ENCODE data around the gene FAM83G.

Gene FAM83G

DNA sequence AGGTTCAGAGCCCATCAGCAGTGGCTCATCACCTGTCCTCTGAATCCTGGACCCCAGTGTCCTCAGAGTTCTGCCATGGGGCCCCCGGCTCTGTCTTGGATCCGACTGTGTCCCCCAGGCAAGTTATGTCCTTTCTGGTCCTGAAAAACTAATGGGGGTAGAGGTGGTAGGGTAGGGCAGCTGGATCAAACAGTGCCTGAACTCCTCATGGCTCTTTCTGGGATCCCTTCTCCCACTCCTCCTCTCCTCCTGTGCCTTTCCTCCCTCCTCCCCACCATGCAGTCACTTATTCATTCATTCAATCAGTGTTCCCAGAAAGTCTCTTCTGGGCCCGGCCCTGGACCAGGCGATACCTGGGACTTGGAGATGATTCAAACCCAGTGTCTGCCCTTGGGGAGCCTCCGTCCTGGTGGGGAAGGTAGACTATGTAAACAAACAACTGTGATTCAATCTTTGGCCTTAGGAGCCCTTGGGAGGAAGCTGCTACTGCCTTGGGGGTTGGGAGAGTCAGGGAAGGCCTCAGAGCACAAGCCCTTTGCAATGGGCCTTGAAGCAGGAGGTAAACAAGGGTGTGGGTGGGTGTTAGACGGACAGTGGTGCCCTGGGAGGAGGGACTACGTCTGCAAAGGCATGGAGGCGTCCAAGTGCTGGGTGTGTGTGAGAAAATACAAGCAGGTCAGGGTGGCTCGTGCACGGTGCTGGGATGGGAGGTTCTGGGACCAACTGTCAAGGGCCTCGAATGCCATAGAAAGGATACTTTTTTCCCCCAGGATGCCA is 6.4 kb upstream of the FAM83G start:
- DNase-seq (ENCODE audit: low read depth in 3 of 3): no peak

DNA sequence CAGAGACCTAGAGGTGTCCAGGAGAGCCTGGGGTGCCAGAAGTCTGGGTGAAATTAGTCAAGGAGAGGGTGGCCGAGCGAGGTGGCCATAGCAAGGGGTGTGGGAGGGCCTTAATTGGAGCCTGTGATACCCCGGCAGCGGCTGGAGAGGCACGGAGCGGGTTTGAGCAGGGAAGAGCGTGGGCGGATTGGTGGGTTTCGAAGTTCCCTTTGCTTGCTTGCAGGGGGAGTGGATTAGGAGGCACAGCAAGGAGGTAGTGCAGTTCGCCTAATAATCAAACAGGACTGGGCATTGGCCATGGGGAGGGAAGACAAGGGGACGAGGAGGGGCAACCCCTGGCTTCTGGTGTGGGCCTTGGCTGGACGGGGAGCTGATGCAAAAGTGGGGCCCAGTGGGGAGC is 5.4 kb upstream of the FAM83G start:
- no peak for DNase-seq (ENCODE audit: low read depth in 3 of 3)

- no peak for DNase-seq (ENCODE audit: low read depth in 3 of 3)
Measured at GRCh38 chr17:19006698-19007097, 2.1 kb upstream of the FAM83G start.

- DNase-seq (ENCODE audit: low read depth in 3 of 3): no peak
Measured at GRCh38 chr17:19005789-19006430, 1.3 kb upstream of the FAM83G start.

DNA sequence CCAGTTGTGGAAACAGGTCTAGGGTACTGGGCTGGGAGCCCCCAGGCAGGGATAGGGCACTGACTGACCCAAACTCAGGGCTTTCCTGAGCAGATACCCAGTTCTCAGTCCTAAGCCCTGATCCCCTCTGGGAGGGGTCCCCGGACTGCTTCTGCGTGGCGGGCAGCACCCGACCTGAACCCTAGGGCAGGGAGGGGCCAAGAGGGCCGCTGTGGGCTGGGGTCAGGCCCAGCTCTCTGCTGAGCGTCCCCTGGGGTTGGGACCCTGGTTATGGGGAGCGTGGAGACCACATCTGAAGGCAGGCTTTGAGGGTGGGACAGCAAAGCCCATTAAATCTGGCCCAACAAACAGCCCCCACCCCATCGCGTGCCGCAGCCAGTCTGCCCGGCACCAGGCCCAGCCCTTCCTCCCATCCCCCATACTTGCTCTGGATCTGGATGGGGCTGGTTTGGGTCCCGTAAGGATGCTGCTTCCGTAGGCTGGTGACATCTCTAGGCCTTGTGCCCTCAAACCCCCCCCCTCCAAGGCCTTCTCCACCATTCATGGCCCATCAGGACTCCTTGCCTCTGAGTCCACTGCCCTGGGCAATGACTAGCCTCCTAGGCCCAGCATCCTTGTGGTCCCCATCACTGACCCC is 691 bp upstream of the FAM83G start:
- no peak for DNase-seq (ENCODE audit: low read depth in 3 of 3)

DNA sequence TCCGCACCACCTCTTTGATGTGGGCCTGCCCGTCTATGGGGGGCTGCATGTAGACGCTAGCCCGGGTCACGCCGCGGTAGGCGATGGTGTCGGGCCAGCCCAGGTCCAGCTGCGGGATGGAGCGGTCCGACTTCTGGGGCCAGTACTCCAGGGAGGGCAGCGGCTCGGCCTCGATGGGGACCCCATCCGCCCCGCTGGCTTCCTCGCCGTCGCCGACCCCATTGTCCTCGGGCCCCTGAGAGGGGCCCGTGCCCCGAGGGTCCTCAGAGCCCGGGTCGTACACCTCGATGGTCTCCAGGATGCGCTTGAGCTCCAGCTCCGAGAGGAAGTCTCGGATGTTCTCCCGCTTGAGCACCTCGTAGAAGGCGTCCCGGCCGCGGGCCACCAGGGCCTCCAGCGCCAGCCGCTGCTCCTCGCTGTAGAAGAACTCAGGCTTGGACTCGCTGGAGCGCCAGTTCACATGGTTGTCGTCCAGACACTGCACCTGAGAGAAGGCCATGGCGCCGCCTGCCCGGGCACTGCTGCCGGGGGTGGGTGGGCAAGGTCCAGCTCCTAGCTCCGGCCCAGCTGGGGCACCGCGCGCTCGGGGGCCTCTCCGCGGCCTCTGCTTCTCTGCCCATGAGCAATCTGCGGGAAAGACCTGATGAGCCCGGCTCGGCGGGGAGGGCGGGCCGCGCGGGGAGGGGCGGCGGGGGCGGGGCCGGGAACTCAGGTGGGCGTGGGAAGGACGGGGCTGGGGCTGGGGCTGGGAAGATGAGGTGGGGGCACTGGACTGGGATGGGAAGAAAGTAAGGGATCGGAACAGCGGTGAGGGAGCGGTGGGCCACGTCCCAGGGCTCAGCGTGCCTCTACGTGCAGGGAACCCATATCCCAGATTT is 782 bp downstream of the FAM83G start:
- peak; percentile 10 to 43 (median 13) for DNase-seq (ENCODE audit: low read depth in 3 of 3)

- no peak for DNase-seq (ENCODE audit: low read depth in 3 of 3)
Measured at GRCh38 chr17:19002805-19003542, 1.6 kb downstream of the FAM83G start.

DNA sequence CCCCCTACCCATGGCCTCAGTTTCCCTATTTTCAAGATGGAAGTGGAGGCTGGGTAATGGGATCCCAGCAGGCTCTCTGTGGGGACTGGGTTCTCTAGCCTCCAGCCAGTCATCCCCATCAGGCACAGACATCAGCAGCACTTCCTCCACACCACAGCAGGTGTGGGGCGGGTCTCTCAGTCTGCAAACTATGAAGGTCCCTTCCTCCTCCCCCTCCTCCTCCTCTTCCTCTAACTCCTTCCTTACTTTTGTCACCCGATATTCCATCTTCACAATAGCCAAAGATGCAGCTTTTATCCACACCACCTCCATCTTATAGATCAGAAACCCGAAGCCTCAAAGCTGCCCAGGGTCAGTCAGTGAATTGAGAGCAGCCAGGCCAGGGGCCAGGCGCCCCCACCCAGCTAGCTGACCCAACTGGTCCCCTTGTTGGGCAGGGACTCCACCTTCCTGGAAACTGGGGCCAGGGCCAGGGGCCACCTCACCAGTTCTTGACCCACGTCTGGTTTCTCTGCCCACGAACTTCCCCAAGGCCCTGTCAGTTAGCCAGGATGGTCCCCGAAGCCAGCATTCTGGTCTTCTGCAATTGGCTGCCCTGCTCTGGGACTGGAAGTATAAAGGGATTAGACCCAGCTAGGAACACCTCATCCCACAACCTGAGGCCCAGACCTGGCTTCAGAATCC is 2.5 kb downstream of the FAM83G start:
- no peak for DNase-seq (ENCODE audit: low read depth in 3 of 3)

DNA sequence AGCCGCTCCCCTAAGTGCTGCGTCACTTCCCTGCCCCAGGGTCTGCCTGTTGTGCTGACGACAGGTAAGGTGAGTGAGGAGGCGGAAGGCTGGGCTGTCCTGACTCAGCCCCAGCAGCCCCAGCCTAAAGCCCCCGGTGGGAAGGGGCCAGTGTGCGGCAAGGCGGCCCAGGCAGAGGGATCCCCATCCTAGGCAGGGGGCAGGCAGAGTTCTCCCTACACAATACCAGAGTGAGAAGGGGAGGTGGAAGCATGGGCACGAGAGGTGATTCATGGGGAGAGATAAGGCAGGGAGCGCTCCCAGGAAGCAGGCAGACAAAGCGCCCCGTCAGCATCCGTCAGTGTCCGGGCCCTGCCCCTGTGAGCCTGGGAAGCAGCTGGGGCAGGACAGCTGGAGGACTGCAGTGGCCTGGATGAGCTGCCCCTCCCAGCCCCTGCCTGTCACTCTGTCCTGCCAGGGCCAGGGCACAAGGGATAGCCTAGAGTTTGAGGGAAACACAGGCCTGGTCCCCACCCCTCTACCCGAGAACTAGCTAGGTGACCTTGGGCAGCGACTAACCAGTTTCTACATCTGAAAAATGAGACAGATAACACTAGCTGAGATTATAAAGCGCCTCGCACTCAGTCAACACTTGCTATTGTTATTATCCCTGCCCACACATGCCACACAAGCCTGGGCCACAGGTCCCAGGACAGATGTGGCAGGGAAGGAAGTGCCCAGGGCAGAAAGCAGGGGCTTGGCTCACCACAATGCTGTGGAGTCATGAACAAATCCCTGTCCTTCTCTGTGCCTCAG is 3.8 kb downstream of the FAM83G start:
- no peak for DNase-seq (ENCODE audit: low read depth in 3 of 3)

- no peak for DNase-seq (ENCODE audit: low read depth in 3 of 3)
Measured at GRCh38 chr17:18999911-19000310, 4.7 kb downstream of the FAM83G start.

- DNase-seq (ENCODE audit: low read depth in 3 of 3): no peak
Measured at GRCh38 chr17:18999394-18999793, 5.2 kb downstream of the FAM83G start.

DNA sequence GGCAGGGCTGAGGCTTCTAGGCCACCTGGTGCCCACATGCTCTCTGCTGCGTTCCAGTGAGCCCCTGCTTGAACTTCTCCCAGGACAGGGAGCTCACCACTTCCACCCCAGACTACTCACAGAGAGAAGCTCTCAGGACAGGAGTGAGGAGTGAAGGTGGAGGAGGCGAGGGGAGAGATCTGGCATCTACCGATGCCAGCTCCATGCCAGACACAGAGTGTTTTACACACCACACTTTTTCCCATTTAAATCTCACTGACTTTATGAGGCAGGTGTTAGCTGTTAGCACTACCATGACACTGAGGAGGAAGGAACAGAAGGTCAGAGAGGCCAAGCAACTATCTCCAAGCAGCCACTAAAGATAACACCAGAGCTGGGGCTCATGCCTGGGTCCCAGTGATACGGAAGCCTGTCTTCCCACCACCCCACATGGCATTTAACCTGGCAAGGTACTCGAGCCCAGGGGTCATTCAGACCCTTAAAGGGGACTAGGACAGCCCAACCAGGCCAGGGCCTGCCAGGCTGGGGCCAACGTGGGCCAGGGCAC is 6.8 kb downstream of the FAM83G start:
- no peak for DNase-seq (ENCODE audit: low read depth in 3 of 3)

GRCh38 chr17:18996458-18996857 is 8.1 kb downstream of the FAM83G start:
- DNase-seq (ENCODE audit: low read depth in 3 of 3): no peak

DNA sequence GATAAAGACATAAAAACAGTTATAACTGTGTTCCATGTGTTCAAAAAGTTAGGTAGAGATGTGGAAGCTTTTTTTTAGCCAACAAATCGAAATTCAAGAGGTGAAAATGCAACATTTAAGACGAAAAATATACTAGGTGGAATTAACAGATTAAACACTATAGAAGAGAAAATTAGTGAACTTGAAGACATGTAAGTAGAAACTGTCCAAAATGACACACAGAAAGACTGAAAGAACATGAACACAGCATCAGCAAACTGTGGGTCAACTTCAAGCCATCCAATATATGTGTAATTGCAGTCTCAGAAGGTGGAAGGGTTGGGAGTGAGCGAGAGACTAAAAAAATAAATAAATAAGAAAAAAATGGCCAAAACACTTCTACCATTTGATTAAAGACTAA is 9.3 kb downstream of the FAM83G start:
- no peak for DNase-seq (ENCODE audit: low read depth in 3 of 3)

DNA sequence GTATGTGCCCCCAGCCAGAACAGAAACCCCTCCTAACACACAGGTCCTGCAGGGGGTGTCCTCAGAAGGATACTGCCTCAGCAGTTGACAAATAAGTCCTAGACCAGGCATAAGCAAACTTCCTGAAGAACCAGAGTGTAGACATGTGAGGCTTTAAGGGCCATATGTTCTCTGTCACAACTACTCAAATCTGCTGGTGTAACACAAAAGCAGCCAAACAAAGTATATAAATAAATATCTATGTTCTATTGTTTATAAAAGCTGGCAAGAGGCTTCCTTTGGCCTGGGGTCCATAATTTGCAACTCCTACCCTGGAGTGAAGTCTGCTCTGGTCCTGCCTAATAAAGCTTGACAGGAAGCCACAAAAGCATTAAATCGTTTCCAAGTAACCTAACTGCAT is 9.9 kb downstream of the FAM83G start:
- DNase-seq (ENCODE audit: low read depth in 3 of 3): no peak

DNA sequence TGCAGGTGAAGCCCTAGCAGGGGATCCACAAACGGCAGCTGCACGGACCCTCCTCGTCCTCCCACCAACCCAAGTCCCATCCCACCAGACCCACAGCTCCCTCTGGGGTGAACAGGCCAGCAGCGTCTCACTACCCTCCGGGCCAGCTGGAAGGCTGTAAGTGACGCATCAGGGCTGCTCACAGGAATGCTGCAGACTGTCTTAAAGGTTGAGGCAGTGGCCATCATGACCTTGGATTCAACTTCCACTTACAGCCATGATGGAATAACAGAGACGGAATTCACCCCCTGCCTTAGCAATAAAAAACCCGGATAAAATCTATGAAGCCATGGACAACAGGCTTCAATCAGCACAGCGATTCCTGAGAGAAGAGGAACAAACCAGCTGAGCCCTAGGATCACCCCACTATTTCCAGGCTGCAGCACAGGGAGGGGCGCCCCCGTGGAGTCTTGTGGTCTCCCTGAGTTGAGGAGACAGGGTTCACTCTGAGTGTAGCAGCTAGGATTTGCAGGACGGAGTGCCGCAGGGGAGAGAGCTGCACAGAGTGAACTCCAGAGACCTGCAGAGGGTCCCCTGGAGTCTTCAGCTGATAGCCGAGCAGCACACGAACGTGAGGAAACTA is 10.5 kb downstream of the FAM83G start:
- no peak for DNase-seq (ENCODE audit: low read depth in 3 of 3)

- no peak for DNase-seq (ENCODE audit: low read depth in 3 of 3)
Measured at GRCh38 chr17:18992454-18993130, 12.0 kb downstream of the FAM83G start.

- no peak for DNase-seq (ENCODE audit: low read depth in 3 of 3)
Measured at GRCh38 chr17:18991531-18992315, 12.8 kb downstream of the FAM83G start.
